OCI-LY7 (cell line): ENCODE data around the gene NPLOC4. TPM values are rescaled to one million over a fixed set of nuclear protein-coding genes. Genes with fewer than 3 reads are reported as not detected.

Experiments
- BruUV-seq: library from RNA; stranded (reverse); fragments of 400-500 nt; replicated peaks from 2 replicates; lab custom pipeline; 2021; lab: Mats Ljungman, UMichigan
- CTCF ChIA-PET: fragments of 300-600 bp; sonication (Branson Sonifier 250); formaldehyde crosslinking; loops from one replicate; lab custom pipeline; 2022; ENCODE audit warnings: antibody characterized with exemption; ENCODE audit not compliant: unreplicated experiment; lab: Charles Lee
- POLR2A ChIA-PET: fragments of 300-600 bp; sonication (Branson Sonifier 250); formaldehyde crosslinking; loops from one replicate; lab custom pipeline; 2022; ENCODE audit warnings: antibody characterized with exemption; lab: Charles Lee
- DNase-seq: peaks from one replicate; pipeline ENCODE4 v3.0.0-alpha.2; 2015; ENCODE audit warnings: low spot score
- H2AFZ ChIP-seq: fragments of 200-600 bp; sonication (generic), shearing (Covaris generic); 2 replicates; pipeline ENCODE4 v1.6.1; 2014; ENCODE audit warnings: mild to moderate bottlenecking, antibody characterized with exemption, low read length, moderate library complexity
- H3K27ac ChIP-seq: fragments of 200-600 bp; sonication (generic); 2 replicates; pipeline ENCODE4 v1.5.1; 2014; ENCODE audit warnings: mixed run types, low read depth, mild to moderate bottlenecking, moderate library complexity, low read length, inconsistent platforms; ENCODE audit not compliant: poor library complexity, severe bottlenecking
- H3K36me3 ChIP-seq: fragments of 200-600 bp; sonication (generic); 2 replicates; pipeline ENCODE4 v1.6.1; 2014; ENCODE audit warnings: mild to moderate bottlenecking, antibody characterized with exemption, low read length, moderate library complexity, mixed read lengths; ENCODE audit not compliant: insufficient read depth
- H3K4me1 ChIP-seq: fragments of 200-600 bp; sonication (generic); 2 replicates; pipeline ENCODE4 v1.5.1; 2014; ENCODE audit warnings: mild to moderate bottlenecking, low read length; ENCODE audit not compliant: insufficient read depth, poor library complexity, severe bottlenecking
- H3K4me2 ChIP-seq: fragments of 200-600 bp; sonication (generic); 2 replicates; pipeline ENCODE4 v1.6.1; 2014; ENCODE audit warnings: mild to moderate bottlenecking, low read length
- H3K4me3 ChIP-seq: fragments of 200-600 bp; sonication (generic); 2 replicates; pipeline ENCODE4 v1.5.1; 2014; ENCODE audit warnings: mild to moderate bottlenecking, low read depth, low read length; ENCODE audit not compliant: poor library complexity, severe bottlenecking
- H3K79me2 ChIP-seq: fragments of 200-600 bp; sonication (generic); 2 replicates; pipeline ENCODE4 v1.6.1; 2016; ENCODE audit warnings: low read depth, mild to moderate bottlenecking, low read length, moderate library complexity, mixed read lengths; ENCODE audit not compliant: insufficient read depth
- H3K9me2 ChIP-seq: fragments of 200-600 bp; sonication (generic); 2 replicates; pipeline ENCODE4 v1.6.1; 2016; ENCODE audit warnings: mild to moderate bottlenecking, low read length, mixed read lengths; ENCODE audit not compliant: insufficient read depth
- H3K9me3 ChIP-seq: fragments of 200-600 bp; sonication (generic); 2 replicates; pipeline ENCODE4 v1.6.1; 2014; ENCODE audit warnings: mild to moderate bottlenecking, mixed run types, low read length, mixed read lengths
- H4K20me1 ChIP-seq: fragments of 200-600 bp; sonication (generic); 2 replicates; pipeline ENCODE4 v1.6.1; 2014; ENCODE audit warnings: mild to moderate bottlenecking, antibody characterized with exemption, low read length, moderate library complexity, mixed read lengths; ENCODE audit not compliant: insufficient read depth
- CTCF ChIP-seq: fragments of 200-600 bp; sonication (generic); conservative IDR thresholded peaks from 2 replicates; pipeline ENCODE4 v1.5.1; 2014; ENCODE audit warnings: mild to moderate bottlenecking, antibody characterized with exemption, low read length, moderate library complexity, mixed read lengths
- EZH2phosphoT487 ChIP-seq: fragments of 200-600 bp; sonication (generic); IDR thresholded peaks from 2 replicates; pipeline ENCODE4 v1.6.1; 2018; ENCODE audit warnings: low read depth, borderline replicate concordance, mild to moderate bottlenecking, mixed run types, antibody characterized with exemption, low read length, moderate library complexity, mixed read lengths
- intact Hi-C: fragments of 100-400 bp; cut with micrococcal nuclease; formaldehyde crosslinking; loops from one replicate; pipeline ENCODE4 v1.10.0; 2022; ENCODE audit not compliant: unreplicated experiment
- total RNA-seq, 2 experiments: library from RNA; depleted of rRNA in 1 of 2; stranded (reverse); fragments of >200 nt in 1 of 2; shearing (Covaris generic) in 1 of 2; gene quantifications; 2 replicates each; pipeline ENCODE4 v1.2.3, GENCODE V29; 2014 to 2022

The NPLOC4 gene
- total RNA-seq, 2 experiments from 2014 or later: 69.6 to 118 TPM

- TF ChIP-seq EZH2phosphoT487 (no peak), CTCF (no peak)
- CTCF ChIA-PET: no interaction called here
- H2AFZ ChIP-seq: no peak overlapping the region
- H3K4me1 ChIP-seq: peaks cover 23% of the 10 kb centered on the region
- no peaks in the 10 kb centered on the region for H3K79me2 ChIP-seq
- no peak for DNase-seq
- no peaks in the 10 kb centered on the region for H3K9me3 ChIP-seq
- no TSS peak for BruUV-seq
- POLR2A ChIA-PET: no interaction called here
- H4K20me1 ChIP-seq: no peaks in the 10 kb centered on the region
- no peak overlapping the region for H3K4me2 ChIP-seq
- H3K9me2 ChIP-seq: no peaks in the 10 kb centered on the region
- intact Hi-C loops: no loop called here
- peaks cover 63% of the 10 kb centered on the region for H3K36me3 ChIP-seq
- H3K27ac ChIP-seq: no peak overlapping the region
- no peak overlapping the region for H3K4me3 ChIP-seq
Measured at GRCh38 chr17:81557276-81558114, 79.4 kb downstream of the NPLOC4 start.

DNA sequence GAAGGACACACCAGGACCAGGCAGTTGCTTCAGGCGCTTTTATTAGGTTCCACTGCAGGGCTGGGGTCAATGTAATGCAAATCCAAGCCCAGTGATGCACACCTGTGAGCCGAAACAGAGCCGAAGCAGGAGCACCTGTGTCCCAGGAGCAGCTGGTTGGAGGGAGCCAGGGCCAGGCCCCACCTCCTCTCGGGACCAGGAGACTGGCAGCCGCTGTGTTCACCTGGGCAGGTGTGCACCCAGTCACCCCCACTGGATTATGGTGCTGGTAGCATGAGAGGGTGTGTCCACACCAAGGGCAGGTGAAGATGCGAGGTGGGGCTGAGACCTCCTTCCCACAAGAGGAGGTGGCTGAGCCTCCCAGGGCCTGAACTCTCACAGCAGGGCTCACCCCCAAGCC, 80.0 kb downstream of the NPLOC4 start:
- no peaks in the 10 kb centered on the region for H3K9me2 ChIP-seq
- ChIA-PET CTCF (no interaction called here), POLR2A (no interaction called here)
- TF ChIP-seq EZH2phosphoT487: no peak
- no peak for TF ChIP-seq CTCF
- H3K9me3 ChIP-seq: no peaks in the 10 kb centered on the region
- no peak for DNase-seq
- no TSS peak for BruUV-seq
- no peak overlapping the region for H3K4me2 ChIP-seq
- peaks cover 57% of the 10 kb centered on the region for H3K36me3 ChIP-seq
- peaks cover 23% of the 10 kb centered on the region for H3K4me1 ChIP-seq
- no peaks in the 10 kb centered on the region for H4K20me1 ChIP-seq
- no peak overlapping the region for H3K4me3 ChIP-seq
- H3K79me2 ChIP-seq: no peaks in the 10 kb centered on the region; the same call in 1 of the 2 replicates
- H3K27ac ChIP-seq: no peak overlapping the region
- no peak overlapping the region for H2AFZ ChIP-seq
- intact Hi-C loops: no loop called here

- TF ChIP-seq CTCF: no peak
- TF ChIP-seq EZH2phosphoT487: no peak
- CTCF ChIA-PET: no interaction called here
Measured at GRCh38 chr17:81556175-81556691, 80.7 kb downstream of the NPLOC4 start.

More at GRCh38 chr17:81556175-81556691, 80.7 kb downstream of the NPLOC4 start:
- no peak for DNase-seq
- no peaks in the 10 kb centered on the region for H3K9me2 ChIP-seq
- H3K4me1 ChIP-seq: peaks cover 25% of the 10 kb centered on the region
- H3K9me3 ChIP-seq: no peaks in the 10 kb centered on the region
- H2AFZ ChIP-seq: no peak overlapping the region
- no peak overlapping the region for H3K4me2 ChIP-seq
- H3K79me2 ChIP-seq: peaks cover 6% of the 10 kb centered on the region; the same call in 1 of the 2 replicates
- POLR2A ChIA-PET: no interaction called here
- H3K36me3 ChIP-seq: peaks cover 51% of the 10 kb centered on the region
- no peak overlapping the region for H3K4me3 ChIP-seq
- no peak overlapping the region for H3K27ac ChIP-seq
- no peaks in the 10 kb centered on the region for H4K20me1 ChIP-seq
- intact Hi-C loops: no loop called here
- BruUV-seq: no TSS peak
